IPS-11a (cell line): ENCODE measurements around the gene LRRC75A.

Experiments used
- H3K4me3 ChIP-seq: one replicate; pipeline ENCODE4 v1.5.1; 2013; ENCODE audit warnings: low read depth, low read length, control low read depth

LRRC75A gene

GRCh38 chr17:16494059-16494458, 2.1 kb upstream of the LRRC75A start:
- H3K4me3 ChIP-seq, result no peak overlapping the region

DNA sequence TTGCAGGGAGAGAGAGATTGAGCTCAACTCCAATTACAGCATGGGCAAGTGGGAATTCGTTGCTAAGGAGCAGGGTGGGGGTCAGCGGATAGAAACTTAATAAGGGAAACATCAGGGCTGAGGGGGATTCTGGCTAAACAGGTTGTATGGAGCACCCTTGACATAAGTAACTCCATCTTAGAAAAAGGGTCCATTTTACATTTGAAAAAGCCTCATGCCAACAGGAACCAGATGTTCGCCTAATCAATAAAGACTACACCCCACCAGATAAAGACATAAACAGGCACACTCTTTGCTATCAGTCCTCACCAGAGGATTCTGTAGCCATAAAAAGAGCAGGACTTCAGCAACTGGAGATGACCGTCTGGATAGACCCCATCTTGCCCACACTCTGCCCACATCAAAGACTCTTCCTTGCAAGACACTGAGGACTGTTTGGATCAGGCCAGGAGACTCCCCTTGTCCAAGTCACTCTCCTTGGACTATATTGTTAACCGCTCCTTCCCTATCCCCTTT, 1.6 kb upstream of the LRRC75A start:
- H3K4me3 ChIP-seq, result no peak overlapping the region

GRCh38 chr17:16492613-16493530, 879 bp upstream of the LRRC75A start:
- no peak overlapping the region for H3K4me3 ChIP-seq

DNA sequence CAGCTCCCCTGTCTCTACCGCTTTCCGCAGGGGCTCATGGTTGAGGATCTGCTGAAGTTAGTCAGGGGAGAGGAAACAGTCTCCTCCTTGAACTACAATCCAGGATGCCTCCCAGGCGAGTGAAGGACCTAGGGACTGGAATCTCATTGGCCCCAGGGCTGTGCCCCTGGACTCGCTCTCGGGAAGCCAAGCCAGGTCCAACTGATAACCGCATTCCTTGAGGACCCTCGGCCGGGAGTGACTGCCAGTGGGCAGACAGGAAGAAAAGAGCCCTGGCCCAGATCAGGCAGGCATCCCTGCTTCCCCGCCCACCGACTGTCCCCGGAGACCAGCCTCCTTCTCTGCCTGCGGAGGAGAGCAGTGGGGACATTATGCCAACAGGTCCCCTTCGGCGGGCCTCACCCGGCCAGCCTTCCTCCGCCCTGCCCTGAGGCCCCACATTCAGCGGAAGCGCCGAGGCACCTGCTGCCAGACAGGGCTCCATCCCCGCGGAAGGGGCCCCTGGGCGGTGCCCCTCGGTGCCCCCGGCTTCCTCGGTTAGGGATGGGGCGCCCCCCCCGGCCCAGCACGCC, 776 bp downstream of the LRRC75A start:
- peak overlapping the region; percentile 51 for H3K4me3 ChIP-seq

DNA sequence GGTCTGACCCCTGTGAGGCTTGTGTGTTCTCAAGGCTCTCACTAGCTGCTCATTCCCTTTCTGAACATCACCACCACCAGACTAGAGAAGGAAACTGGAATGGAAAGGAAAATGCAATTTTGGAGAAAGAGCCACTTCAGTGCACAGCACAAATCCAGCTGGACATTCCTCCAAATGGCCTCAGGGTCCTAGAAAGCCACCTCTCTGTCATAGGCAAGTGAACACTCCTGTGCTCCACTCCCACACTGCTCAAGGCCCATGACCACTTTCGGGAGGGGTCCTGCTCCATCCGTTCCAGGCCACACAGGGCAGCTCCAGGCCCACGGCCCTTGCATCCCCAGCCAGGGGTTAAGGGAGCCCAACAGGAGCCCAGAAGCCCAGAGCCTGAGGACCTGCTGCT, 2.6 kb downstream of the LRRC75A start:
- no peak overlapping the region for H3K4me3 ChIP-seq

DNA sequence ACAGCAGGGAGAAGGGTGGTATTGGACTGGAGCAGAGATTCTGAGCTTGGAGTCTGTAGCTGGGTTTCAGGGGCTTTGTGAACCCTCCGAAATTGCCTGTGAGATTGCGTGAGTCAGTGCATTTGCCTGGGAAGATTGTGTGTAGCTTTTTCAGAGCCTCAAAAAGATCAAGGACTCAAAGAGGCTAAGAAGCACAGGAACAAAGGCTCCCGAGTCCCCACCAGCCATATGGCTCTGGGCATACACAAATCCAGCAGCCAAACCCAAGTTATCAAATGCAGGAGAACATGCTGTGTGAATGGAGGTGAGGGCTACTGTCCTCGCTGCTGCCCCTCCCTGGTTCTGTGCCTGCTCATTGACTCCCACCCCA, 3.0 kb downstream of the LRRC75A start:
- no peak overlapping the region for H3K4me3 ChIP-seq

DNA sequence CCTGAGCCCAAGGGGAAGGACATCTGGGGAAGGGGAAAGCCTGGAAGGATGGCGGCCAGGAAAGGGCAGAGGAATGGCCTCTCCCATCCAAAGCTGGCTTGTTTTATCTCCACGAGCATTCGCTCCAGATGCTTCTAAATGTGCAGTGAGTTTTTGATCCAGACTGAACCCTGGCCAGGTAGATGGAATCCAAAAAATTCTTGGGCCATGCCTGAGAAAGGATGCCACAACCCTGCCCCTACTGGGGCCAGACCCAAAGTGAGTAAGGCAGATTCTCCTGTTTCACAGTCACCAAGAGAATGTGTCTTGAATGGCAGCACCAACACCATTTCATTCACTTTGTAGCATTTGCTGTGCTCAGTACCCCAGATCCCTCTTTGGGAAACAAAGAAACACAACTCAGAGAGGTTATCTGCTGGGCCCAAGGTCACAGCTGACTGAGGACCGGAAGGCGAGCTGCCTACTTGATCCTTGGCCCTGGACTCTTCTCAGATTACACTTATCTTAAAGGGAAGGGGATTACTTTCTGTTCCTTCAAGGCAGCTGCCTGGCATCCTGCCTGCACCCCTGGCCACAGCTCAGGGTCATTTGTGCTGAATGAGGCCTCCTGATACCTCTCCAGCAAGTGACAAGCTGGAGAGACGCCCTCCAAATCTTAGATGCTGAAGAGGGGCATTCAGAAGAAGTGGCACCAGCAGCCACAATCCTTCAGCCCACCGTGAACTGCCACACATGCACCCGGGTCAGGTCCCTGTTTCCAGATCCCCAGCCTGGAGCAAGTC, 3.6 kb downstream of the LRRC75A start:
- no peak overlapping the region for H3K4me3 ChIP-seq

DNA sequence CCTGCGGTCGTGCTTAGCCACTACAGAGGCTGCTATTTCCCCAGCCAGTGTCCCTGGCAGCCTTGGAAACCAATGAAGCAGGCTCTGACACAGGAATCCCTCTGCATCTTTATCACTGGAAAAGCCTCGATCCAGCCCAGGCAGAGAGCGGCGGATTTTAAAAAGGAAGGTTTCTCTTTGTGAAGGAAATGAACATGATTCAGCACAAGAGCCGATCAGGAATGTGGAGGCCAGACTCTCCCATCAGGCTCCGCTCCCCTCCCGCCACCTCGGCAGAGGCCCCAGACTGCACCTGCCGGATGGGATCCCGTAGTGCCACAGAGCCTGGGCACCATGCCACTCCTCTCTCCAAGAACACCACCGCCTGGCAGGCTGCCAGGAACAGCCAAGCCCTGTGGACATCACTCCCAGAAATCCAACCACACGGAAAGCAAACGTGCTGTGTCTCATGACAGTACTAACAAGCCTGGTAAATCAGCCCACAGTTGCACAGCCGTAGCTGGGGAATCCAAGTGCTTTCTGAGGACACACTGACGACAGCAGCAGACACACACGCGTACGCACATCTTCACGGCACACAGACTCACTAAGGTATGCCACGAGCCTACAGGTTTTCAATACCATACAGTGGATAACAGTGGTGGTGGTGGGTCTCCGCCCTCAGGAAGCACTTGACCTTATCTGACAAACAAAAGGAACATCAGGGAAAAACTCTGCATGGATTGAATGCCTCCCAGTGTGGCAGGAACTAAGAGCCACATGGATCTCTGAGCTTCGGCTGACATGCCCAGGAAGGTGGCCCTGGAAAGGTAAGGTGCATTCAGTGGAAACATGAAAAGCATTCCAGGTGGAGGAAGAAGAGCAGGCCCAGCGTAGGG, 5.4 kb downstream of the LRRC75A start:
- no peak overlapping the region for H3K4me3 ChIP-seq

DNA sequence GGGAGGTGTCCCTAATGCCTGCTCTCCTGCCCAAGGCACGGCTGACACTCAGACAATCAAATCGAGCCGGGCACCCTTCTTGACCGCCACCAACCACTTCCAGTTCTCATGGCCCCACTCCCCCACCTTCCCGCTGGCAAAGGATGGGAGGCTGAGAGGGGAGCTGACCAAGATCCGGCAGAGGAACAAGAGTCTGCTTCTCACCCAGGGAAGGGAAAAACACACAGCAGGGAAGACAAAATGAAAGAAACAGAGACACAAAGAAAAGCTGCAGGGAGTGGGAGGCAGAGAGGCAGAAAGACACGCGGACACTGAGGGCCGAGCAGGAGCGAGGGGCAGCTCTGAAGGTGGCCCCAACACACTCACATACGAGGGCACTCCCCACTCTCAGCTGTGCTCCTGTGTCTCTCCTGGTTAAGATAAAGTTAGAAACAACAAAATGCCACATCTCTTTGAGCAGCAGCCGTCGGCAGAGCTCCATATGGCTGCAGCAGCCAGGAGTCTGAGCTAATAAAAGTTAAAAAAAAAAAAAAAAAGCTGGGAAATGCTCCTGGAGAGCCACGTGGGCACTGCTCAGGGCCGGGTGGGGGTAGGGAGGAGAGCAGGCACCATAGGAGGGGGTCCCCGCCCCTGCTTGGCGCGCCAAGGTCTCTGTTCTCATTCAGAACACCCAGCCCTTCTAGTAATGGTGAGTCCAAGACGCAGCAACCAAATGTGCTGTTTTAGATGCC, 7.4 kb downstream of the LRRC75A start:
- no peak overlapping the region for H3K4me3 ChIP-seq

- no peak overlapping the region for H3K4me3 ChIP-seq
Observed at GRCh38 chr17:16483021-16483645, 8.9 kb downstream of the LRRC75A start.

GRCh38 chr17:16482253-16482652, 9.7 kb downstream of the LRRC75A start:
- no peak overlapping the region for H3K4me3 ChIP-seq

- H3K4me3 ChIP-seq, result no peak overlapping the region
Observed at GRCh38 chr17:16480995-16481394, 11.0 kb downstream of the LRRC75A start.

DNA sequence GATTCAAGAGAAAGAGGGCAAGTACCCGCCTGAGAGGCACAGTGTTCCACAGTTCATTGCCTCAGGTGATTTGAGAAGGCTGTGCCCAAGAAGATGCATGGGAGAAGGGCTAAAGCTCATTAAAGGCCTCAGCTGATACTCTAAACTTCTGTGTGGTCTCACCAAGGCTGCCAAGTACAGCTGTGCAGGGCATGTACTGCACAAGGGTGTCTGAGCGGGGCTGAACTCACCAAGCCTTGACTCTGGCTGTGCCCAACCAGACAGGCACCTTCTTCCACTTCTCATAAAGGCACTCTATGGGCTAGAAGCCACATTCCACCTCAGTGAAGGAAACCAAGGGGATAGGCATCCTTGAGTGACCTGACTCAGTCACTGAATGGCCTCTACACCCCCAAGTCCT, 12.7 kb downstream of the LRRC75A start:
- no peak overlapping the region for H3K4me3 ChIP-seq

GRCh38 chr17:16478649-16479048, 13.3 kb downstream of the LRRC75A start:
- no peak overlapping the region for H3K4me3 ChIP-seq

DNA sequence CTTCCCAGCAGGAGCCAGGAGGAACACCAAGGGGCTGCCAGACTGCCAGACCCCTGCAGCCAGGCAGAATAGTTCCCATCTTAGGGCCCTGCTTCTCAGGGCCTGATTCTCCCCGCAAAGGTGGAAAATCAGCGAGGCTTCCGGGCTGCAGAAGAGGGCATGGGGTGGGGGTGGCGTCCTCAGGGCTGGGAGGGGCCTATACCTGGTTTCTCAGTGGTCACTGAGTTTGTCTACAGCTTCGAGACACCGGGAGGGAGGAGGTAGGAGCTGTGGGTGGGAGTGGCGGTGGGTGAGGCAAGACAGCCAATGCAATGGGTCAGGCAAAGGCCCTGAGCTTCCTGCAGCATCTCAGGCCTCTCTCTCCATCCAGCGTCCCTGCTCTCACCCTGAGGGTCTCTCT, 14.3 kb downstream of the LRRC75A start:
- no peak overlapping the region for H3K4me3 ChIP-seq

DNA sequence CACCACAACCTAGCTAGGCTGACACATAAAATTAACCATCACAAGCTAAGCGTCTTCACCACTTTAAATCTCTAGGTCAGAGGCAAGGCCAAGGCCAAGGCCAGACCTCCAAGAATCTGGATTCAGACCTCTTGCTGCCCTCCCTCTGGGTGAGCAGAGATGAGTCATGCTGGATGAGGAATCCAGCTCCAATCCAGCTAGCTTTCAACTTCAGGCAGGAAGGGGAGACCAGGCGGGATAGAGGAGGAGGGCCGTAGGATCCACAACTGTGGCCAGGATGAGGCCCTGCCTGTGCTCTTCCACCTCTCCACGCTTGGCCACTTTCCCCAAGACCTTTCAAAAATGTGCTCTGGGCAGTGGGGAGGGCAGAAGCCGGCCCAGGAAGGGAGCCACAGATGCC, 14.7 kb downstream of the LRRC75A start:
- H3K4me3 ChIP-seq, result no peak overlapping the region

DNA sequence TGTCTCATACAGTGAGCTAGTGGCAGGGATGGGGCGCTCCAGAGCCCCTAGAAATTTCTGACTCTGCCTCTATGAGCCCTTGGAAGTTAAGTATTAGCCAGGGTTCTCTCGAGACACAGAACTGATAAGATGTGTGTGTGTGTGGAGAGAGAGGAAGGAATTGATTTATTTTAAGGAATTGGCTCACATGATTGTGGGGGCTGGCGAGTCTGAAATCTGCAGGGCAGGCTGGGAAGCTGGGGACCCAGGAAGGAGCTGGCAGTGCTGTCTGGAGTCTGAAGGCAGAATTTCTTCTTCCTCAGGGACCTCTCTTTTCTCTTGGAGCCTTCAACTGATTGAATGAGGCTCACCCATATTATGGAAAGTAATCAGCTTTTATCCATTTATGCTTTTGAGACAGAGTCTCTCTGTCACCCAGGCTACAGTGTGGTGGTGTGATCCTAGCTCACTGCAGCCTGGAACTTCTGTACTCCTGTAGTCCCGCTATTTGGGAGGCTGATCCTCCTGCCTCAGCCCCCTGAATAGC, 16.8 kb downstream of the LRRC75A start:
- H3K4me3 ChIP-seq, result no peak overlapping the region

GRCh38 chr17:16474012-16474725, 17.8 kb downstream of the LRRC75A start:
- H3K4me3 ChIP-seq, result no peak overlapping the region
